Neural progenitor cell (in vitro differentiated cells): ENCODE measurements around the gene DLL4. TPM values are rescaled to one million over a fixed set of nuclear protein-coding genes. Genes with fewer than 3 reads are reported as not detected.

Experiments
- DNase-seq: peaks from one replicate; pipeline ENCODE4 v3.0.0-alpha.2; 2016; ENCODE audit warnings: low spot score
- H2AFZ ChIP-seq: fragments of 200-600 bp; sonication (generic); replicated peaks from 2 replicates; pipeline ENCODE4 v1.6.1; 2016; ENCODE audit warnings: antibody characterized with exemption
- H3F3A ChIP-seq: fragments of 200-600 bp; sonication (generic); 2 replicates; pipeline ENCODE4 v1.6.1; 2016; ENCODE audit warnings: antibody characterized with exemption, low read depth
- H3K27ac ChIP-seq: fragments of 200-600 bp; sonication (generic); 2 replicates; pipeline ENCODE4 v1.5.1; 2016; ENCODE audit warnings: mild to moderate bottlenecking
- H3K27me3 ChIP-seq: fragments of 200-600 bp; sonication (generic); 2 replicates; pipeline ENCODE4 v1.6.1; 2016; ENCODE audit warnings: mild to moderate bottlenecking, moderate library complexity
- H3K36me3 ChIP-seq: fragments of 200-600 bp; sonication (generic); 2 replicates; pipeline ENCODE4 v1.5.1; 2016
- H3K4me1 ChIP-seq: fragments of 200-600 bp; sonication (generic); 2 replicates; pipeline ENCODE4 v1.6.1; 2016; ENCODE audit warnings: mixed run types
- H3K4me2 ChIP-seq: fragments of 200-600 bp; sonication (generic); 2 replicates; pipeline ENCODE4 v1.6.1; 2016
- H3K4me3 ChIP-seq: fragments of 200-600 bp; sonication (generic); 2 replicates; pipeline ENCODE4 v1.5.1; 2016
- H3K79me2 ChIP-seq: fragments of 200-600 bp; sonication (generic); 2 replicates; pipeline ENCODE4 v1.6.1; 2016; ENCODE audit warnings: low read depth
- H3K9ac ChIP-seq: fragments of 200-600 bp; sonication (generic); 2 replicates; pipeline ENCODE4 v1.6.1; 2016
- H3K9me3 ChIP-seq: fragments of 200-600 bp; sonication (generic); 2 replicates; pipeline ENCODE4 v1.5.1; 2016; ENCODE audit warnings: low read depth
- H4K20me1 ChIP-seq: fragments of 200-600 bp; sonication (generic); 2 replicates; pipeline ENCODE4 v1.6.1; 2016; ENCODE audit warnings: low read depth
- H3K27ac Mint-ChIP-seq: 3 replicates; pipeline ENCODE4 v1.8.0; 2021; ENCODE audit warnings: mixed read lengths
- H3K27me3 Mint-ChIP-seq: 2 replicates; pipeline ENCODE4 v1.8.0; 2022; ENCODE audit warnings: low read depth, mild to moderate bottlenecking, inconsistent platforms, moderate library complexity, mixed read lengths; ENCODE audit not compliant: insufficient read depth
- H3K36me3 Mint-ChIP-seq: 3 replicates; pipeline ENCODE4 v1.8.0; 2021; ENCODE audit warnings: mixed read lengths
- H3K4me1 Mint-ChIP-seq: 3 replicates; pipeline ENCODE4 v1.8.0; 2021; ENCODE audit warnings: mixed read lengths
- H3K4me3 Mint-ChIP-seq: 3 replicates; pipeline ENCODE4 v1.8.0; 2021; ENCODE audit warnings: mild to moderate bottlenecking, moderate library complexity, mixed read lengths
- H3K9me3 Mint-ChIP-seq: 3 replicates; pipeline ENCODE4 v1.8.0; 2020; ENCODE audit warnings: mixed read lengths
- CTCF ChIP-seq: fragments of 200-600 bp; sonication (generic); IDR thresholded peaks from 2 replicates; pipeline ENCODE4 v1.5.1; 2017; ENCODE audit warnings: antibody characterized with exemption, mild to moderate bottlenecking
- EZH2 ChIP-seq: fragments of 200-600 bp; sonication (generic); IDR thresholded peaks from 2 replicates; pipeline ENCODE4 v1.6.1; 2017; ENCODE audit warnings: antibody characterized with exemption, mild to moderate bottlenecking, moderate library complexity
- EZH2phosphoT487 ChIP-seq: fragments of 200-600 bp; sonication (generic); IDR thresholded peaks from 2 replicates; pipeline ENCODE4 v1.6.1; 2017; ENCODE audit warnings: antibody characterized with exemption
- total RNA-seq: library from RNA; depleted of rRNA; stranded (reverse); fragments of >200 nt; gene quantifications from 2 replicates; pipeline ENCODE4 v1.2.3, GENCODE V29; 2015; ENCODE audit warnings: low replicate concordance

Gene DLL4
- total RNA-seq, 1 donor from 2014 or later: not detected

GRCh38 chr15:40955930-40956540 is 26.9 kb downstream of the DLL4 start:
- Histone ChIP-seq H3K9ac (no peak overlapping the region), H3K27me3 (peaks cover 17% of the 10 kb centered on the region), H3K4me2 (no peak overlapping the region), H3K9me3 (no peaks in the 10 kb centered on the region), H4K20me1 (no peaks in the 10 kb centered on the region), H3K4me1 (peaks cover 13% of the 10 kb centered on the region), H3K36me3 (no peaks in the 10 kb centered on the region), H3K27ac (no peak overlapping the region), H3F3A (peaks cover 13% of the 10 kb centered on the region), H3K4me3 (no peak overlapping the region), H3K79me2 (no peaks in the 10 kb centered on the region), H2AFZ (no peak overlapping the region)
- TF ChIP-seq EZH2phosphoT487 (no peak), CTCF (no peak), EZH2 (no peak)
- Mint-ChIP-seq H3K9me3 (no peaks in the 10 kb centered on the region), H3K4me3 (peak overlapping the region; percentile 58), H3K36me3 (peaks cover 3% of the 10 kb centered on the region), H3K4me1 (peaks cover 28% of the 10 kb centered on the region), H3K27me3 (peaks cover 14% of the 10 kb centered on the region), H3K27ac (no peak overlapping the region)
- DNase-seq: no peak

GRCh38 chr15:40956541-40956982 is 27.4 kb downstream of the DLL4 start:
- Histone ChIP-seq H3K9me3 (no peaks in the 10 kb centered on the region), H4K20me1 (no peaks in the 10 kb centered on the region), H3K4me1 (peaks cover 13% of the 10 kb centered on the region), H3K36me3 (no peaks in the 10 kb centered on the region), H3K79me2 (no peaks in the 10 kb centered on the region), H2AFZ (no peak overlapping the region), H3K4me2 (no peak overlapping the region), H3K9ac (no peak overlapping the region), H3K27me3 (peaks cover 17% of the 10 kb centered on the region), H3K4me3 (no peak overlapping the region), H3F3A (peaks cover 13% of the 10 kb centered on the region), H3K27ac (no peak overlapping the region)
- Mint-ChIP-seq H3K27me3 (peaks cover 14% of the 10 kb centered on the region), H3K36me3 (peaks cover 3% of the 10 kb centered on the region), H3K27ac (no peak overlapping the region), H3K9me3 (no peaks in the 10 kb centered on the region), H3K4me1 (peaks cover 28% of the 10 kb centered on the region), H3K4me3 (no peak overlapping the region)
- TF ChIP-seq EZH2: no peak
- no peak for TF ChIP-seq EZH2phosphoT487
- no peak for TF ChIP-seq CTCF
- no peak for DNase-seq

GRCh38 chr15:40957041-40957555 is 28.0 kb downstream of the DLL4 start:
- Mint-ChIP-seq H3K9me3 (no peaks in the 10 kb centered on the region), H3K27ac (no peak overlapping the region), H3K27me3 (peaks cover 14% of the 10 kb centered on the region), H3K4me3 (no peak overlapping the region), H3K4me1 (peaks cover 28% of the 10 kb centered on the region), H3K36me3 (peaks cover 3% of the 10 kb centered on the region)
- Histone ChIP-seq H3K27me3 (peaks cover 12% of the 10 kb centered on the region), H3F3A (peaks cover 8% of the 10 kb centered on the region), H3K79me2 (no peaks in the 10 kb centered on the region), H3K9me3 (no peaks in the 10 kb centered on the region), H3K9ac (no peak overlapping the region), H3K4me1 (peaks cover 13% of the 10 kb centered on the region), H3K4me2 (no peak overlapping the region), H2AFZ (no peak overlapping the region), H4K20me1 (no peaks in the 10 kb centered on the region), H3K36me3 (no peaks in the 10 kb centered on the region), H3K27ac (no peak overlapping the region), H3K4me3 (no peak overlapping the region)
- DNase-seq: no peak
- TF ChIP-seq EZH2 (no peak), CTCF (no peak), EZH2phosphoT487 (no peak)
